GM18861 (cell line): Measurements from ENCODE around the gene DDX18.
A peak's percentile ranks its signal among the peaks of the same experiment; 100 is the strongest.

Source experiments
- ATAC-seq: cut with Tn5 transposase; IDR thresholded peaks from one replicate; pipeline ENCODE4 v1.9.1; 2021; ENCODE audit not compliant: unreplicated experiment

DDX18 gene

GRCh38 chr2:117833911-117834310, 19.4 kb downstream of the DDX18 start:
- no peak for ATAC-seq

DNA sequence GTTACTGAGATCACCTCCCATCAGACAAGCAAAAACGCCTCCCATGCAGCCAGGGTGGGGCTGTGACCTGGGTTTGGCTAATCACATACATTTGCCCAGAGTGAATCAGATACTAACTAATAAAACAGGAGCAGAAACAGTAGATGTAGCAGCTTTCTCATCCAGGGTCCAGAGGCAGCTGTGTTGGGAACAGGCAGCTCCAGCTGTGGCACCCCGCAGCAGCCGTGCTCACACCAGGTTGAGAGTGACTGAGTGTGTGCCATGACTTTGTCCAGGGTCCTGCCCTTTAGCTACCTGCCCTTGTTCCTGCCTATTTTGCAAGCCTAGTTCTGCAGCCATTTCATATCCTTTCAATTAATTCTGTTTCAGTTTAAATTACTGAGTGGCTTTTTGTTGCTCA, 20.5 kb downstream of the DDX18 start:
- ATAC-seq: no peak

- peak; percentile 62 for ATAC-seq
These were observed 21.7 kb downstream of the DDX18 start for GRCh38 chr2:117835990-117836760.

DNA sequence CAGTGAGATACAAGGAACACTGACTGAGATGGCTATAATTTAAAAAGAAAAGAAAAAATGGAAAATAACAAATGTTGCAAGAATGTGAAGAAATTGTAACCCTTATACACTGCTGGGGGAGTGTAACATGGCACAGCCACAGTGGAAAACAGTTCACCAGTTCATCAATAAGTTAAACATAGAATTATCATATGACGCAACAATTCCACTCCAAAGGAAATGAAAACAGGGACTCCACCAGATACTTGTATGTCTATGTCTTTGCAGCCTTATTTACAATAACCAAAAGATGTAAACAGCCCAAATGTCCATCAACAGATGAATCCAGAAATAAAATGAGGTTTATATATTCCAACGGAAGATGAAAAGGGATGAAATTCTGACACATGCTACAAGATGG, 30.8 kb downstream of the DDX18 start:
- ATAC-seq: no peak

- ATAC-seq: no peak
These were observed 35.5 kb downstream of the DDX18 start for GRCh38 chr2:117850015-117850414.

GRCh38 chr2:117850461-117850860, 36.0 kb downstream of the DDX18 start:
- ATAC-seq: no peak

GRCh38 chr2:117851969-117852368, 37.5 kb downstream of the DDX18 start:
- no peak for ATAC-seq

DNA sequence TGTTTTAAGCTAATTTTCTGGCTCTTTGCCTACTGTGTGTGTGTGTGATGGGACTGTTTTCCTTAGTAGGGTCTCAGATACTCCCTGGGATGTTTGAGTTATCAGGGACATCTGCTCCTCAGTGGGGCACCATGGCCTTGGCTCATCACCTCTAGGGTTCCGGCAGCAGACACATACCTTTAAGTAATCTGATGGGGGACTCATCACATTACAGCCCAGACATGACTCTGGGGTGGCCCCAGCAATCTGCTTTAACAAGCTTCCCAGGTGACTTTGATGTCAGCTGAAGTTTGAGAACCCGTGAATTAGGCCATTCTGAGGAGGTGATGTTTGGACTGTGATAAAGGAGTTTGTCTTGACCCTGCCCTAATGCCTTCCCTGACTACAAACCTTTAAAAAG, 38.8 kb downstream of the DDX18 start:
- no peak for ATAC-seq

GRCh38 chr2:117853873-117854272, 39.4 kb downstream of the DDX18 start:
- no peak for ATAC-seq

- ATAC-seq: no peak
These were observed 40.1 kb downstream of the DDX18 start for GRCh38 chr2:117854610-117855009.

DNA sequence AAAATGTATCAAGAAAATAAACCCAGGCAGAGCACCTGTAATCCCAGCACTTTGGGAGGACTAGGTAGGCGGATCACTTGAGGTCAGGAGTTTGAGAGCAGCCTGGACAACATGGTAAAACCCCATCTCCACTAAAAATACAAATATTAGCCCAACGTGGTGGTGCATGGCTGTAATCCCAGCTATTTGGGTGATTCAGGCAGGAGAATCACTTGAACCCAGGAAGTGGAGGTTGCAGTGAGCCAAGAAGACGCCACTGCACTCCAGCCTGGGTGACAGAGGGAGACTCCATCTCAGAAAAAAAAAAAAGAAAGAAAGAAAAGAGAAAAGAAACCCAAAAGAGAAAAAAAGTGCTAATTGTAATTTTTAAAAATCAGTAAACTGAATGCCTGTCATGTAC, 41.4 kb downstream of the DDX18 start:
- ATAC-seq: no peak

- ATAC-seq: no peak
These were observed 42.1 kb downstream of the DDX18 start for GRCh38 chr2:117856415-117857210.

GRCh38 chr2:117858336-117858735, 43.8 kb downstream of the DDX18 start:
- no peak for ATAC-seq

GRCh38 chr2:117858892-117859531, 44.5 kb downstream of the DDX18 start:
- no peak for ATAC-seq

DNA sequence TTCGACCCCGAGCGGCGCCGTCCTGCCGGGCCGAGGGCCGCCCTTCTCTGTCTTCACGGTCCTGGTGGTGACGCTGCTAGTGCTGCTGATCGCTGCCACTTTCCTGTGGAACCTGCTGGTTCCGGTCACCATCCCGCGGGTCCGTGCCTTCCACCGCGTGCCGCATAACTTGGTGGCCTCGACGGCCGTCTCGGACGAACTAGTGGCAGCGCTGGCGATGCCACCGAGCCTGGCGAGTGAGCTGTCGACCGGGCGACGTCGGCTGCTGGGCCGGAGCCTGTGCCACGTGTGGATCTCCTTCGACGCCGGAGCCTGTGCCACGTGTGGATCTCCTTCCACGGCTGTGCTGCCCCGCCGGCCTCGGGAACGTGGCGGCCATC, 45.0 kb downstream of the DDX18 start:
- ATAC-seq: no peak

GRCh38 chr2:117859924-117860647, 45.6 kb downstream of the DDX18 start:
- ATAC-seq: no peak

GRCh38 chr2:117862459-117862858, 48.0 kb downstream of the DDX18 start:
- ATAC-seq: no peak

GRCh38 chr2:117875786-117876185, 61.3 kb downstream of the DDX18 start:
- no peak for ATAC-seq

- no peak for ATAC-seq
These were observed 64.5 kb downstream of the DDX18 start for GRCh38 chr2:117879003-117879402.
